Measurements from ENCODE around the gene NRG4.
"Not testable (repeated sequence)": the region's sequence is repeated elsewhere in the genome, so short reads cannot be mapped to it uniquely, and the experiment has no call there.

The NRG4 gene, protein sequence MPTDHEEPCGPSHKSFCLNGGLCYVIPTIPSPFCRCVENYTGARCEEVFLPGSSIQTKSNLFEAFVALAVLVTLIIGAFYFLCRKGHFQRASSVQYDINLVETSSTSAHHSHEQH

DNA sequence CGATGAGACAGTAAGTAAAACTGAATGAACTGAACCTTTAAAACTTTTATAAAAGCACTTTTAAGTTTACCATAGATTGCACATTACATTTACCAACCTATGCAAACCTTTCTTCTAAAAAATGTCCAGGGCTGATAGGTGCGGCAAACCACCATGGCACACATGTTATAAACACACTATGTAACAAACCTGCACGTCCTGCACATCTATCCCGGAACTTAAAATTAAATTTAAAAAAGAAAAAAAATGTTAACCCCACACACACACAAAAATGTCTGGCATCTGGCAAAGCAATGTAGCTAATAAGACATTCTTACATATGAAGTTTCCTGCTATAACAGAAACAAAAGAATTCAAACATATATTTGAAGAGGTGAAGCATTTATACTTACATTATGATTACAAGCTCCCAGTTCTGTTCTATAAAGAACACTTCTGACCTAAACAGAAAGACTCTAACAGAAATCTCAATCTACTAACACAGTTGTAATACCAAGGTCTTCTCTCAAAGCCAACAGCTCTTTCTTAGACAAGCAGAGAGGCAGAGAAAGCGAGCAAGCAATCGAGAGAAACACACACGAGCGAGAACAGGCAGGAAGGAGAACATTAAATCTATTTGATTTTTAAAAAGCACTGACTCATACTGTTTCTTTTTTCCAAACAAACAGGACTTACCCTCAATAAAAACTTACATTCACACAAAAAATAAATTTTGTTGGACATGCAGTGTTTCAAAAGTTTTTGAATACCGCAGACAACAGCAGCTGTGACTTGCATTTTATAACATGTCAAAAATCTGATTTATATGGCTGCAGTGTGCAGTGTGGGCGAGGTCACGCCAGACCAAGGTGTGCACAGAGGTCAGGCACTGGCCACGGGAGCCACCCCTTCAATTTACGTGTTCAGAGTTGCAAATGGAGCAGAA lies at the start of gene NRG4:
Gene NRG4 (minus strand): TSS at position 798 of the 925 bp plus-strand sequence. CDS start 1,194 bp downstream, outside the sequence.
- DNase-seq = no peak

DNA sequence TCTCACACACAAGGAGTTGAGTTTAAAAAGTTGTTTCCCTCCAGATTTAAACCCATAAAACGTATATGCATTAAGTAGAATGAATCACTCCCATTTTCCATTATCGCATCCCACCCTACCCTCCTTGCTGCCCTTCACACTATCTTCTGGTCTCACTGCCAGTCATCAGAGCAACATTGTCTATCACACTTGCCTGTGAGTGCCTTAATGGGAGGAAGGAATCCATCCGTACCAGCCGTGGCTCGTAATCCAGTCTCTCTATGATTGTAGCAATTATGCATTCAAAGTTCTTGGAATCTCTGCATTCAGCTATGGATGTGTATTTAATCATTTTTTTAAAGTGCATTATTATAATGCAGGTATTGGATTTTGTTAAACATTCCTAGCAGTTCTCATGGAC lies 49.5 kb upstream of the NRG4 start:
- DNase-seq = no peak

DNA sequence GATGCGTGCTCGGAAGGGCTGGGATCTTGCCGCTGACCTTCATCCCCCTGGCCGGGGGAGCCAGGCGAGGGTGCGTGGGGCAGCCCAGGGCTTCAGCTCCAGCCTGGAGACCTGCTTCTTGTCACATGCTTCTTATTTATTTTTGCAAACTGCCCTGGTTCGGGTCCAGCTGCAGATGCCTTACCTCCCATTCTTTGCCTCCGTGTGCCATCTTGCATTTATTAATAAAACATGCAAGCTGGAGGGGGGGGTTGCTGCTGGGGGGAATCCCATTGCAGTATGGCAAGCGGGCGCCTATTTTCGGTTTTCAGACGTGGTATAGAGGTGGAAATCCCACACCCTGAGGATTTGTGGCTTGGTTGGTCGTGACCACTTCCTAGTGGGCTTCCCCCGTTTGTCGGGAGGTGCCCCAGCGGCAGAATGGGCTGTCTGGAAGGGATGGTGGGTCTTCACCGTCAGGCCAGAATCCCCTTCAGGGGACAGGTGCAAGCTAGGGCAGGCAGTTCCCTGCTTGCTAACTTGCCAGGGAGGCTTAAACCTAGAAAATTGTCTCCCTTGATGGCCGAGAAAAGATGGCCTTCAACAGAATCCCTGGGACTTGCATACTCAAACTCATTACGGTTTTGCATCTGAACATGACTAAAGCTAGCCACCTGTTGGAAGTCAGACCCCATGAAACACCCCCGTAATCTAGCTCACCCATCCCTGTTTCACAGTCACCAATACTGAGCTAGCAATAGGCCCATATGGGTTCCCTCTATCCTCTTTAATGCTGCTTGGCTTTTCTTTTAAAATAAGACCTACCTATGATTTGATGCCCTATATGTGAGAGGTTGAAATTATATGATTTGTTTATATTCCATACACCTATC lies 48.1 kb upstream of the NRG4 start:
- peak; percentile 40 for DNase-seq

DNA sequence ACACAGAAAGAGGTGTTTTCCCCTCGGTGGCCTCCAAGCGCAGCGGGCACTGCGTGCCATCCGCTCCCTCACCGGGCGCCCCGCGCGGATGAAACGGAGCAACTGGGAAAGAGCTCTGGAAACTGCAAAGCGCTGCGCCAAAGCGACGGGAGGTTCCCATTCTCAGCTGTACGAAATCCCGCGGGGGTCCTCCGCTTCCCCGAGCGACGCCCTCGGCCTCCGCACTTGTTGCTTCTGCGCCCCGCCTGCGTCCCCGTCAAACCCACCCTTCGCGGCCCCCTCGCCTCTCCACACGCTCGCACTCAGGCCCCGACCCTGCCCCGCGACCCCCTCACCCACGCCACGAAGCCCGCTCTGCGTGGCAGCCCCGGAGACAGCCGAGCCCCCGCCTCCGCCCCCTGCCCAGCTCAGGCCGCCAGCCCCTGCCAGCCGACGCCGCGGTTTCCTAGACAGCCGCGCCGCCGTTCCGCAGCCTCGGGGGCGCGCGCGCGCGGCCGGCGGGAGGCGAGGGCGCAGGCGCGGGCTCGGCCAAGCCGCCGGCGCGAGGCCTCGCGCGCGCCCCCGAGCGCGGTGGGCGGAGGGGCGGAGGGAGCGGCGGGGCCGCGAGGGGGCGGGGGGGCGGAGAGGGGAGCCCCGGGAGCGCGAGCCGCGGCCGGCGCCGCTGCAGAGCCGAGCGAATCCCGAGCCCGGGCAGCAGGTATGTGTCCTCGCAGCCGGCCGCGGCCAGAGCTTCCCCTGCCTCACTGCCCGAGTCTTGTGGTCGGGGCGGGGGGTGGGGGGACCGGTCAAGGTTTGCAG lies 47.3 kb upstream of the NRG4 start, which contains the start of gene TMEM266:
Gene TMEM266 (plus strand): TSS at position 666 of the 798 bp plus-strand sequence. CDS start 74,279 bp downstream, outside the sequence.
- peak; percentile 63 for DNase-seq

- peak; percentile 60 for DNase-seq
Observed at GRCh38 chr15:76058714-76059319, 46.6 kb upstream of the NRG4 start.

DNA sequence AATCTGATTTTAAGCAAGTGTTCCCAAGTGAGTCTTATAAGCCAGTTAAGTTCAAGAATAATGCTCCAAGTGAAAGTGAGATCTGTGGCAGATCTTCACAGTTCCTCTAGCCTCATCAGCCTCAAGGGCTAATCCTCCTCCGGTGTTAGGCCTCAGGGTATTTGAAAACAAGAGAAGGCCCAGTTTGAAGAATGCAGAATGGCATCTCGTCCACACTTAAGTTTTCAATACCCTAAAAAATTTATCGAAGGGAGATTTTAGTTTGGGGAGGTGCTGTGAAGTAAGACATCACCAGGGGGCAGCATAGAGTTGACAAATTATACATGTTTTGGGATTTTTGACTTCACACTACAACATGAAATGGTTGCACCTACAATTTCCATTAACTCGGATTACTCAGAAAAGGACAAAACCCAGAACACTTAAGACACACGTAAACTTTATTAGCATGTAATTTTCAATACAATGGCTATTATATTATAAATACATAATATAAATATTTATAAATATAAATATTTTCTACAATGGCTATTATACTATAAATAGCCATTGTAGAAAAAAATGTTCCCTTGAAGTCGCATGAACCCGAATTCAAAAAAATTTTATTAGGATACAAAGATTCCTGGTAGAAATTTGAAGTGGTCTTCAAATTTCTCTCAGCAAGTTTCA lies 45.2 kb upstream of the NRG4 start:
- peak; percentile 71 for DNase-seq

DNA sequence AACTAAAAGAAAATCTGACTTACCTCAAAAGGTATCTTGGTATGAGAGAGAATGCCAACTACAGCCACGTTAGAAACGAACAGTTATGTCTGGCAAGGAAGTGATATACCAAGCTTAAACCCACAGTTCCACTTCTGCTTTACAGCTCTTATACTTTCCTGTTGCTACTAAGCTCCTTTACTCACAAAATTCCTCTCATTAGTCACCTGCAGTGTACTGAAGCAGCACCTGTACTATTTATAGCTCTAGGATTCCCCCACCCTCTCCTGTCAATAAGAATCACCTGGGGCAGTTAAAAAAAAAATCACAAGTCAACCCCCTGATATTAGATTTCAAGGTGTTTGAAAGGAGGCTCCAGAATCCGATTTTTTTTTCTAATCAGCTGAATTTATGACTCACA lies 44.7 kb upstream of the NRG4 start:
- peak; percentile 50 for DNase-seq

GRCh38 chr15:76054201-76054600 lies 42.0 kb upstream of the NRG4 start:
- DNase-seq = not testable (repeated sequence)

DNA sequence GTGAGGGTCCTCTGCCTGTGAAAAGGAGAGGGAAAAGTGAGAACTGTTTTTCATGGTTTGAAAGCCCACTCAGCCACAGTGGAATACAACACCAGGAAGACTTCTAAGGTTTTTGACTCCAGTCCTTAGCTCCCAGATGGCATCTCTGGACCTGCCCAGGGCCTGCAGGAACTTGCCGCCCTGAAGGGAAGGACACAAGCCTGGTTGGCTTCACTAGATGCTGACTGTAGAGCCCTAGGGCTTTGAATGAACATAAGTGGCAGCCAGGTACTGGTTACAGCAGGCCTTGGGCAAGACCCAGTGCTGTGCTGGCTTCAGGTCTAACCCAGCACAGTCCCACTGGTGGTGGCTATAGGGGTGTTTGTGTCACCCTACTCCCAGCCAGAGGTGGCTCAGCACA lies 26.3 kb upstream of the NRG4 start:
- DNase-seq = no peak

DNA sequence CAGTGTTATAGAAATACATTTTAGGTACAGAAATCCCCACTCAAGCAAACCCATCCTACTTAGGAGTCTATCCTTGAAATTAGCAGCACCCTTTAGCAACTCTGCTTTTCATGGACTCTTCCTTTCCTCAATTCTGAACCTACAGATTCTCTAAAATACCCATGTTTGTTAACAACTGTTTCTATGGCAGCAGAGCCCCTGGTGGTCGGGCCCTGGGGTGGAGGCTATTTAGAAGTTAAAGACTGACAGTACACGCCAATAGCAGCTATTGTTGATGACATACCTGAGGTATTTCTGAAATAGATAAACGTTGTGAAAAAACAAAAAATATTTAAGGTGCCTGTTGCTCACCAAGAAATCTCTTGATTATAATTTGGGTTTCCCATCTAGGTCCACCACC lies 23.4 kb upstream of the NRG4 start:
- no peak for DNase-seq

DNA sequence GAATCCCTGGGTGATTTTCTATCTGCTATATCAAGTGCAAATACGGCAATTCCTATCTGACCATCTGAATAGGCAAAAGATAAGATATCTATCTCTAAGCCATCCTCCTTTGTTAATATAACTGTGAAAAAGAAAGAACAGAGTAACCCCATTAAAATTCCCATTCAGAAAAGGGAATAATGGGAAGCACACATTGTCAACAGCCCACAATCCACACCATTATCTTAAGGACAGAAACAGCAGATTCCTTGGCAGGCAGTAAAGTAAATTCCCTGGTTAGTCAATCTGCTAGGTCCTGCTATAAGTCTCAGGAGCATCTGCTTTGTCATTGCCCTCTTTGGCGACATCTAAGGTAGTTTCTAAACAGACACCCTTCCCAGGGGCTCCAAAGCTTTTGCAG lies 21.9 kb upstream of the NRG4 start:
- DNase-seq = no peak

- DNase-seq = no peak
Observed at GRCh38 chr15:76033438-76033837, 21.2 kb upstream of the NRG4 start.

- no peak for DNase-seq
Observed at GRCh38 chr15:76032046-76032445, 19.8 kb upstream of the NRG4 start.

DNA sequence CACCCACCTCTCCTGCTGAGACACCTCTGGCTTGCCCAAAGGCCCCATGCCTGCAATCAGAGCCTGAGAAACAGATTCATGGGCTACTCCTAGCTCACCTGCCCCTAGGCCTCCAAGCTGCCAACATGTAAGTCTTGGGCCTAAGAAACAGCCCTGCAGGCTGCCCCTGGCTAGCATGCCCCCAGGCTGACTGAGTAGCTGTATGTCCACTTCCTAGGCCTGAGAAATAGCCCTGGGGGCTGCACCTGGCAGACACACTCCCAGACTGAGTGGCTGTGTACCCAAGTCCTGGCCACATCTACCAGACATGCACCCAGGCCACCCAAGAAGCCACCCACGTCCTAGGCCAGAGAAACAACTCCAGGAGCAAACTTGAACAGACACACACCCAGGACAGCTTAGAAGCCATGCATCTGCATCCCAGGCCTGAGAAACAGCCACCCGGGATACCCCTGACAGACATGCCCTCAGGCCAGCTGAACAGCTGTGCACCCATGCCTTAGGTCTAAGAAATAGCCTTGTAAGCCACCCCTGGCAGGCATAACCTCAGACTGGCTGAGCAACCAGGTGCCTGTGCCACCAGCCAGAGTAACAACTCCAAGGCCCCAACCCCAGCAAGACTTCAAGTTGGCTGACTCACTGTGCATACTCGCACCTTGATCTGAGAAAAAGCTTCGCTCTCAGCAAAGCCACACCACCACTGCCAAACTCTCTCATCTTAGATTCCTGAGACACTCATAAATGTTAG lies 12.0 kb upstream of the NRG4 start:
- no peak for DNase-seq

DNA sequence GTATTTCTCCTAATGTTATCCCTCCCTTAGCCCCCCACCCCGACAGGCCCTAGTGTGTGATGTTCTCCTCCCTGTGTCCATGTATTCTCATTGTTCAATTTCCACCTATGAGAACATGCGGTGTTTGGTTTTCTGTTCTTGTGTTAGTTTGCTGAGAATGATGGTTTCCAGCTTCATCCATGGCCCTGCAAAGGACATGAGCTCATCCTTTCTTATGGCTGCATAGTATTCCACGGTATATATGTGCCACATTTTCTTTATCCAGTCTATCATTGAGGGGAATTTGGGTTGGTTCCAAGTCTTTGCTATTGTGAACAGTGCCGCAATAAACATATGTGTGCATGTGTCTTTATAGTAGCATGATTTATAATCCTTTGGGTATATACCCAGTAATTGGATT lies 1.2 kb upstream of the NRG4 start:
- DNase-seq = not testable (repeated sequence)

DNA sequence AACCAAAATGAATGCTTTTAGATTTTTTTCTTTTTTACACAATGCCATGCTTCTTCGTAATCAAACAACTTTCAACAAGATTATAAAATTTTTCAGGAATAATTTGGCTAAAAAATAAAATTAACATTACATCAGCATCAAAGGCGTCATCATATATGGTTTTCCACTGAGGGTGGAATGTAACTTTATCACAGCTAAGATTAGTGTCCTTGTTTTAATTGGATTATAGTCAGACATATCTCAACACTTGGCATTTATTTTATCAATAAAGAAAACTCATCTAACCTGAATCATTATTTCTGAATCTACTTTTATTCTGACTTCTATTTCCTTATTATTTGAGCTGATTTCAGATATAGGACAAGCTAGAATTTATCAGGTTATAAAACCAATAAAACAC lies 1.6 kb downstream of the NRG4 start:
- DNase-seq = no peak

GRCh38 chr15:76006136-76006778 lies 6.0 kb downstream of the NRG4 start:
- peak; percentile 69 for DNase-seq

GRCh38 chr15:76003364-76003763 lies 8.9 kb downstream of the NRG4 start:
- DNase-seq = no peak

- DNase-seq = no peak
Observed at GRCh38 chr15:75995611-75996010, 16.6 kb downstream of the NRG4 start.

DNA sequence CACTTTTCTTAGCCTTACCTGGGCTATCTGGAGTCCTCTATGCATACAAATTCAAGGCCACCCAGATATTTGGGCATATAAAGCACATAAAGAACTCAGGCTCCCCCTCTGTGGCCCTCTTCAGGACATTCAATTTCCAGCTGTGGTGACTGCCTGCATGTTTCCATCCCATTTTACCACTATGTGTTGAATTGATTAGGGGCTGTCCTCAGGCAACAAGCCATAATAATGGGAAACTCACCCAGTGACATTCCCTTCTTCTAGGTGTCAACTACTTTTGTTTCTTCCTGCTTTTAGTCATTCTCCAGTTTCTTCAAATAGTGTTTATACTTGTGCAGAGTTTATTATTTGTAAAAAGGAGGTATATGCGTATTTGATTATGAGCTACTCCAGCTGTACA lies 18.0 kb downstream of the NRG4 start:
- DNase-seq = no peak
